Stimulated activated CD4-positive, alpha-beta T cell treated with anti-CD3 and anti-CD28 coated beads, Interleukin-1b, Interleukin-23, amount 100 ng/mL, for 1 hour (primary cell): ENCODE data around the gene ADGRG6.
"Not testable (repeated sequence)": the region's sequence is repeated elsewhere in the genome, so short reads cannot be mapped to it uniquely, and the experiment has no call there.

Source experiments
- DNase-seq, 2 donors: peaks; one replicate each; pipeline ENCODE4 v3.0.0-alpha.2; 2020; ENCODE audit warnings: low read depth in 2 of 2

Gene ADGRG6

GRCh38 chr6:142301651-142302391, at the start of gene ADGRG6:
TSS of gene ADGRG6 (plus strand) at chr6:142302007. CDS start at chr6:142302330, 323 bp downstream.
- DNase-seq: peak in 1 of 2 donors; percentile 8

GRCh38 chr6:142254513-142254912, 47.3 kb upstream of the ADGRG6 start:
- DNase-seq: no peak

GRCh38 chr6:142255785-142256184, 46.0 kb upstream of the ADGRG6 start:
- DNase-seq: no peak

GRCh38 chr6:142258305-142258704, 43.5 kb upstream of the ADGRG6 start:
- no peak for DNase-seq

GRCh38 chr6:142258757-142259156, 43.0 kb upstream of the ADGRG6 start:
- DNase-seq: no peak

- DNase-seq: no peak
These were observed 41.1 kb upstream of the ADGRG6 start for GRCh38 chr6:142260748-142261147.

- DNase-seq: no peak
These were observed 39.6 kb upstream of the ADGRG6 start for GRCh38 chr6:142262231-142262630.

- no peak for DNase-seq
These were observed 36.3 kb upstream of the ADGRG6 start for GRCh38 chr6:142265476-142265875.

GRCh38 chr6:142266060-142266459, 35.7 kb upstream of the ADGRG6 start:
- no peak for DNase-seq

- no peak for DNase-seq
These were observed 30.3 kb upstream of the ADGRG6 start for GRCh38 chr6:142271476-142271875.

GRCh38 chr6:142274656-142275055, 27.2 kb upstream of the ADGRG6 start:
- no peak for DNase-seq

GRCh38 chr6:142275236-142276006, 26.4 kb upstream of the ADGRG6 start:
- no peak for DNase-seq

- no peak for DNase-seq
These were observed 25.6 kb upstream of the ADGRG6 start for GRCh38 chr6:142276256-142276655.

- no peak for DNase-seq
These were observed 22.2 kb upstream of the ADGRG6 start for GRCh38 chr6:142279350-142280180.

- DNase-seq: no peak
These were observed 21.5 kb upstream of the ADGRG6 start for GRCh38 chr6:142280265-142280664.

GRCh38 chr6:142280927-142281326, 20.9 kb upstream of the ADGRG6 start:
- DNase-seq: no peak

GRCh38 chr6:142283138-142283537, 18.7 kb upstream of the ADGRG6 start:
- DNase-seq: not testable (repeated sequence)

GRCh38 chr6:142284419-142284818, 17.4 kb upstream of the ADGRG6 start:
- DNase-seq: no peak

GRCh38 chr6:142285235-142286087, 16.3 kb upstream of the ADGRG6 start:
- DNase-seq: no peak

GRCh38 chr6:142286088-142286409, 15.8 kb upstream of the ADGRG6 start:
- no peak for DNase-seq

GRCh38 chr6:142289687-142290086, 12.1 kb upstream of the ADGRG6 start:
- DNase-seq: no peak
